NCI-H2107 (cell line): ENCODE data around the gene EVI2B.
"Not testable (repeated sequence)": the region's sequence is repeated elsewhere in the genome, so short reads cannot be mapped to it uniquely, and the experiment has no call there.

Experiments used
- DNase-seq: peaks from one replicate; lab custom pipeline; 2025; lab: John Stamatoyannopoulos, UW

Gene EVI2B

GRCh38 chr17:31313982-31314781 is at the start of gene EVI2B:
TSS of gene EVI2B (minus strand) at chr17:31314054. CDS start at chr17:31305609, 8,445 bp downstream.
- no peak for DNase-seq

GRCh38 chr17:31357839-31358394 is 44.1 kb upstream of the EVI2B start:
- DNase-seq, result no peak

GRCh38 chr17:31357091-31357490 is 43.2 kb upstream of the EVI2B start:
- DNase-seq, result no peak

- DNase-seq, result no peak
Measured at GRCh38 chr17:31355935-31356334, 42.1 kb upstream of the EVI2B start.

GRCh38 chr17:31349454-31349853 is 35.6 kb upstream of the EVI2B start:
- DNase-seq, result no peak

- DNase-seq, result not testable (repeated sequence)
Measured at GRCh38 chr17:31345191-31345747, 31.4 kb upstream of the EVI2B start.

- DNase-seq, result no peak
Measured at GRCh38 chr17:31339906-31340661, 26.2 kb upstream of the EVI2B start.

GRCh38 chr17:31329221-31329620 is 15.4 kb upstream of the EVI2B start:
- DNase-seq, result no peak

GRCh38 chr17:31328160-31328535 is 14.3 kb upstream of the EVI2B start:
- DNase-seq, result no peak

- DNase-seq, result no peak
Measured at GRCh38 chr17:31327534-31328159, 13.8 kb upstream of the EVI2B start.

- no peak for DNase-seq
Measured at GRCh38 chr17:31323551-31323950, 9.7 kb upstream of the EVI2B start.

GRCh38 chr17:31321966-31322365 is 8.1 kb upstream of the EVI2B start:
- DNase-seq, result no peak

GRCh38 chr17:31321481-31321880 is 7.6 kb upstream of the EVI2B start, which contains the start of gene EVI2A:
TSS of gene EVI2A (minus strand) at chr17:31321622. CDS start at chr17:31319013, 2,609 bp downstream.
- no peak for DNase-seq

- DNase-seq, result no peak
Measured at GRCh38 chr17:31320791-31321190, 6.9 kb upstream of the EVI2B start.

GRCh38 chr17:31320241-31320640 is 6.4 kb upstream of the EVI2B start:
- no peak for DNase-seq

GRCh38 chr17:31318851-31319661 is 5.2 kb upstream of the EVI2B start:
- no peak for DNase-seq

GRCh38 chr17:31318298-31318801 is 4.5 kb upstream of the EVI2B start:
- no peak for DNase-seq

- DNase-seq, result no peak
Measured at GRCh38 chr17:31314782-31315100, 887 bp upstream of the EVI2B start.

GRCh38 chr17:31312223-31312622 is 1.6 kb downstream of the EVI2B start:
- DNase-seq, result not testable (repeated sequence)

- no peak for DNase-seq
Measured at GRCh38 chr17:31311526-31311925, 2.3 kb downstream of the EVI2B start.

- DNase-seq, result no peak
Measured at GRCh38 chr17:31310886-31311285, 3.0 kb downstream of the EVI2B start.
